GM08714 (cell line): ENCODE data around the gene HNF4A.

Source experiments
- H3K4me3 ChIP-seq: fragments of 200-500 bp; sonication (Bioruptor generic); 2 replicates; pipeline ENCODE4 v1.5.1; 2014; ENCODE audit warnings: mild to moderate bottlenecking, low read length, inconsistent platforms
- ZNF274 ChIP-seq: IDR thresholded peaks from 2 replicates; pipeline ENCODE4 v1.6.1; 2012; ENCODE audit warnings: mild to moderate bottlenecking, low read depth, low read length

Gene HNF4A

DNA sequence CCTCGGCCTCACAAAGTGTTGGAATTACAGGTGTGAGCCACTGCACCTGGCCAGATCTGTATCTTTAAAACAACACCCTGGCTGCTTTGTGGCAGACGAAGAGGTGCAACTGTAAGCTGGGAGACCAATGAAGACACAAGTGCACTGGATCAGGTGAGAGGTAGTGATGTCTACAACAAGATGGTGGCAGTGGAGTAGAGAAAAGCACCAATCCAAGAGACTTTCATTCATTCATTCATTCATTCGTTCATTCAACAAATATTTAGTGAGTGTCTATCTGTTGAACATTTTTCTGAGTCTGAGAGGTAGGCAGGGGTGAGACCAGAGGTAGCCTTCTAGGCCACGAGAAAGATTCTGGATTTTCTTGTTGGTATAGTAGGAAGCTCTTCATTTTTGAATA lies 83.3 kb downstream of the HNF4A start:
- no peak overlapping the region for H3K4me3 ChIP-seq
- no peak for TF ChIP-seq ZNF274

DNA sequence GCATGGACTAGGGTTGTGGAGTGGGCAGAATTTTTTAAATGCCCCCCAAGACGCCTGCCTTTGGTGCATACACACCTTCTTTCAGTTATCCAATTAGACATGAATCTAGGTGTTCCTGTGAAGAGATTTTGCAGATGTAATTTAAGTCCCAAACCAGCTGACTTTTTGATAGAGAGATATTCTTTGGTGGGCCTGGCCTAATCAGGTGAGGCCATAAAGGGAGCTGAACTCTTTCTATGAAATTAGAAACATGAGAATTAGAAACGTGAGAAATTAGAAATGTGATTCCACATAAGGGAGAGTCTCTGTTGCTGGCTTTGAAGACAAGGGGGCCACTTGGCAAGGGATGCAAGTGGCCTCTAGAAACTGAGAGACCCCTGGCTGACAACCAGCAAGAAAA lies 83.8 kb downstream of the HNF4A start:
- no peak for TF ChIP-seq ZNF274
- no peak overlapping the region for H3K4me3 ChIP-seq

DNA sequence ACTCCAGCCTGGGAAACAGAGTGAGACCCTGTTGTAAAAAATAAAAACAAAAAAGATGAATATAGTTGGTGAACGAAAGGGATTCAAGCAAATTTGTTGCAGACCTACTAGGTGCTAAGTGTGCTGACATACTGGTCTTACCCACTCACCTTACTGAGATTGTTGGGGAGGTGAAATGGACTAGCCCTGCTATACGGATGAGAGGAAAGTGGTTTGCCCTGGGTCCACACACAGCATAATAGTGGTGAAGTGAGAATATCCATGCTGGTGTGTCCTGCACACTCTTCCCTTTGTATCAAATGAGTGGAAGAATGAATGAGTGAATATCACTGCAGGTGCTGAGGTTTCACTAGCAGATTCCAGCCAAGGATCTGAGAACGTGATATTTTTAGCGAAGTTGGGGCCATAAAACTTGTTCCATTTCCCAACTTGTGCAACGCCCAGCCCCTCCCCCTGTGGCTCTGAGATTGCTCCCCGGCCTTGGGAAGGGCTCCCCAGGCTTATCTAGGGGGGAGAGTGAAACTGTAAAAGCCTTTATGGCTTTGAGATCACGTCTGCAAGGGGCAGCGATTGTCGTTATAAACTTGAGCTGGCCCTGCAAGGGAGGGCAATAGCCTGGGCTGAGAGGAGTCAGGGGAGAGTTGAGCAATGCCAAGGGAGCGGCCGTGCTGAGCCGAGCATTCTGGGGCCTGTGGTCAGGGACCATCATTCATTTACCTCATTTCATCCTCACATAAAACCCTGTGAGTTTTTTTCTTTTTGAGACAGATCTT lies 87.0 kb downstream of the HNF4A start:
- H3K4me3 ChIP-seq = no peak overlapping the region

DNA sequence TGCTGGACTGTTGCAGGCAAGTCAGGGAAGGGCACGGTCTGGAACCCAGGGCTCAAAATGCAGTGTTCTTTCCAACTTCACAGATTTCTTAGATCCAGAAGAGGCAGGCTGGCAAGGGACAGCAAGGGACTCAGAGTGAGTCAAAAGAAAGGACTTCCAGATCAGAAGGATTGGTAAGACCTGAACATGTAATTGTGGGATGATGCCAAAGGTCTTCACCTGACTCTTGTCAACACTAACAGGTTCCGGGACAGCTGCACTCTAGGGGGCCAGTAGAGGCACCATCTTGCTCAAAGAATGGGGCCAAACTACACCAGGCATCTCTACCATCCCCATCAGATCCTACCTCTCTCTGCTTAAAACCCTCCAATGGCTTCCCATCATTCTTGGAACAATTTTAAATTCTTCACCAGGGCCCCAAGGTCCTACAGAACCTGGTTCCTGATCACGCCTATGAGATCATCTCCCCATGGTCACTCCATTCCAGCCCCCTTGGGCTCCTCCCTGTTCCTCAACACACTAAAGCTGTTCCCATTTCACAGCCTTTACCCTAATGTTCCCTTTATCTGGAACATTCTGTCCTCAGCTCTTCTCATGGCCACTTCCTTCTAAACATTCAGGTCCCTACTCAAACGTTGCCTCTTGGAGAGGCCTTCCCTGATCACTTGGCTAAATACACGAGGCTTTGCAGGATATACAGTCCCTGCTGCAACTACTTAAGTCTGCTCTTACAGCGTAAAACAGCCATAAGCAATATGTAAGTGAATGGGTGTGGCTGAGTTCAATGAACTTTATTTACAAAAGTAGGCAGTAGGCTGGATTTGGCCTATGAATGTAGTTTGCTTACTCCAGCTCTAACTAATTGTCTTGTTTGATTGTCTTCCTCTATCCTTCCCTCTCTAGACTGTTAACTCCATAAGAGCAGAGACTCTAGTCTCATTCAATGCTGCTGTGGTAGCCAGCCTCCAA lies 90.5 kb downstream of the HNF4A start:
- H3K4me3 ChIP-seq = no peak overlapping the region
- no peak for TF ChIP-seq ZNF274

More for the DNA sequence above, 87.0 kb downstream of the HNF4A start:
- no peak for TF ChIP-seq ZNF274

DNA sequence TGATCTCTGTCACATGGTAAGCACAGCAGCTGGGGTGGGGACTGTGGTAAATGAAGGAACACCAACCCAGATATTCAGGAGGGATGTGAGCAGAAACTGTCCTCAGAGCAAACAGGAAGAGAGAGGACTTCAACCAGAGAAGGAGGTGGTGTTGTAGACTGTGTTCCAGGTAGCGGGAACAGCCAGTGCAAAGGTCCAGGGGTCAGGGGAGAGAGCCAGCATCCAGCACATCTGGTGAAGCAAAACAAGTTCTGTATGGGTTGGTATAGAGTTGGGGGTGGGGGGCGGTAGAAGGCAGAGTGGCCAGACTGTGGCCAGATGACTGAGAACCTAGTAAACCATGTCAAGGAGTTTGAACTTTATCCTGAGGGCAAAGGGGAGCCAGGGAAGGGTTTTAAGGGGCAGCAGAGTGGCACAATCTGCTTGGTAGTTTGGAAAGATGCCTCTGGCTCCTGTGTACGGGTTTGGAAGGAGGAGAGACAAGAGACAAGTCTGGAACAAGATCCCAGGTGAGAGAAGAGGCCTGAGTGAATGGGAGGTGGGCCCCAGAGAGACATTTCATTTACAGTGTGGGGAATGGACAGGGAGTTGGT lies 92.4 kb downstream of the HNF4A start:
- H3K4me3 ChIP-seq = no peak overlapping the region
- TF ChIP-seq ZNF274 = no peak

DNA sequence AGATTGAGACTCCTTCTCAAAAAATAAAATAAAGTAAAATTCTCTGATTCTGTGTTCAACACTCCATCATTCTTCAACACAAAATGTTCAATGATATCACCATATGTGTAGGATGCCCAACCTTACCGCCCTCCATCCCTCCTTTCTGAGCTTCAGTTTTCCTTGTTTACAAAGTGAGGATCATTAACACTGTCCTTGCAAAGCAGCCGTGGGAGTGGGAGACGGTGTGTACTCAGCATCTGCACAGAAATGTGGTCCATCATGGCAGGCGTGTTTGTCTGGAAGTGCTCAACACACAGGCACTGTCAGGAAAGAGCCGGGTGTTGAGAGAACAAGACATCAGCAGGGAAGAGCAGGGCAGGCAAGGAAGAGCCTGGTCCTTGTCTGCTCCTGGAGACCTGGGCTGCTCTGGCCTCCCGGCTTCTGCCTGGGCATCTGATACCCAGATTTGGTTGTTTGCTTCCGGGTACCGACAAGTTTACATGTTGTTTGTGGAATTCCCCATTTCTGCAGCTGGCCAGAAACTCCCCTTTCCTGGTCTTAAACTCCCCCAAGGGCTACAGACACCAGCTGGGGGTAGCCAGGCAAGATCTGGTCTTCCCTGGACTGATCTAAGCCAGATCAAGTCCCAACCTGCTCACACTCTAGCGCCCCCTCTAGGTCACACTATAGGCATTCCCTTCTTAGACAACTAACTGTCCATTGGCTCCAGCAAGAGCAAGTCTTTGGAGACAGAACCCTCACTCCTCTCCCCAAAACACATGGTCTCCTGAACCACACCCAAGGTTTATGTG lies 93.5 kb downstream of the HNF4A start:
- H3K4me3 ChIP-seq = no peak overlapping the region
- TF ChIP-seq ZNF274 = no peak

DNA sequence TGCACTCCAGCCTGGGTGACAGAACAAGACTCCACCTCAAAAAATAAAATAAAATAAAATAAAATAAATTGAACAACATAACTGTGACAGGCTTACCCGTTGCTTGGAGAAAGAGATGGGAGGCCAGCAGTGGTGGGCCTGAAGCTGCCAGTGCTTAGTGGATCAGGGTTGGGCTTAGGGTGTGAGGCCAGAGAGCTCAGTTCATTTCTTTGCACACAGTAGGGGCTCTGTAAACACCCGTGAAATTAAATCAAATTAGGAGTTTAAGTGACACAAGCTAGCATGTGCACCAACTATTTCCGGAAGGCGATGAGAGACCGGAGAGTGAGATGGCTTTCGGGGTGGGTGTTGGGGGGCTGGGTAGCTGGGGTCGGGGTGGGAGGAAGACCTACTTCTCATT lies 94.4 kb downstream of the HNF4A start:
- no peak overlapping the region for H3K4me3 ChIP-seq
- TF ChIP-seq ZNF274 = no peak

DNA sequence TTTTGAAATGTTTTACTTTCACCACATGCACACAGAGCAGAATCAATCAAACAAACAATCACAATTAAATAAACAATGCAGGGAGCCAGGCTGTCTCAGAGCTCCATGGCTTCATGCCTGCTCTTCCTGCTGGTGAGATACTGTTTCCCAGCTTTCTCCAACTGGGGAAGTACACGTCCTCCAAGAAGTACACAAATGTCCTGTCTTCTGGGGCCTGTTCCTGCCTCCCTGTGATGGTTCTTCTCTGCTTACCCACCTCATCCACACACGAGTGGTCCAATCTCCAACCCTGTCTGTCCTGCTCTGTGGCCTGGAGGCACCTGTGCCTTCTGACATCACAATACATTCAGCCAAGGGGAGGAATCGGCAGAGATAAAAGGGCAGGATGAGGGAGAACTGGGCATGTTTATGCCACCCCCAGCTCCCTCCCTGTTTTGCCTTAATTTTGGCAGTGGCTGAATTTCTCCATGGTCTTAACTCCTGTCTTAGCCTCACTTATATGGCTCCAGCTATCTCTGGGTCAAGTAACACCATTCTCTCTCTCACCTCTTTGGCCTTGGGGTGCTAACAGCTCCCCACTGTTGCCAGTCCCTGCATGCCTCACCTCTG lies 94.9 kb downstream of the HNF4A start:
- no peak for TF ChIP-seq ZNF274

DNA sequence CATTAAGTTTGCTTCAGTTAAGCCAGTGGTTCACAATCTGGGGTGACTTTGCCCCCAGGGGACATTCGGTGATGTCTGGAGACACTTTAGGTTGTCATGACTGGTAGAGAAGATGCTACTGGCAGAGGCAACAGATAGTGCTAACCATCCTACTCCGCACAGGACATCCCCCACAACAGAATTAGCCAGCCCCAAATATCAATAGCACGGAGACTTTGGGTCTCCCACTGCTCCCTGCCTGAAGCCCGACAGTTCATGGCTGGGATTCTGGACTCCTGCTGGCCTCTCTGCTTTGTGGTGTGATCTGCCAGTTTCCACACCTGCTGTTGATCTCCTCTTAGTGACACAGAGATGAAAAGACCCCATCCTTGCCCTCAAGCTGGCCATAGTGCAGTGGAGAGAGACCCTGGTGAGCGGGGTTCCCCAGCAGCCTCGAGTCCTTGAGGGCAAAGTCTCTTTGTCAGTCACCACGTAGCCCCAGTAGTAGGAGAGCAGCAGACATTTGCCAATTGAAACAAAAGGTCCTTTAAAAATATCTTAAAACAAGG lies 95.5 kb downstream of the HNF4A start:
- TF ChIP-seq ZNF274 = no peak
- H3K4me3 ChIP-seq = no peak overlapping the region

More for the DNA sequence above, 94.9 kb downstream of the HNF4A start:
- no peak overlapping the region for H3K4me3 ChIP-seq

DNA sequence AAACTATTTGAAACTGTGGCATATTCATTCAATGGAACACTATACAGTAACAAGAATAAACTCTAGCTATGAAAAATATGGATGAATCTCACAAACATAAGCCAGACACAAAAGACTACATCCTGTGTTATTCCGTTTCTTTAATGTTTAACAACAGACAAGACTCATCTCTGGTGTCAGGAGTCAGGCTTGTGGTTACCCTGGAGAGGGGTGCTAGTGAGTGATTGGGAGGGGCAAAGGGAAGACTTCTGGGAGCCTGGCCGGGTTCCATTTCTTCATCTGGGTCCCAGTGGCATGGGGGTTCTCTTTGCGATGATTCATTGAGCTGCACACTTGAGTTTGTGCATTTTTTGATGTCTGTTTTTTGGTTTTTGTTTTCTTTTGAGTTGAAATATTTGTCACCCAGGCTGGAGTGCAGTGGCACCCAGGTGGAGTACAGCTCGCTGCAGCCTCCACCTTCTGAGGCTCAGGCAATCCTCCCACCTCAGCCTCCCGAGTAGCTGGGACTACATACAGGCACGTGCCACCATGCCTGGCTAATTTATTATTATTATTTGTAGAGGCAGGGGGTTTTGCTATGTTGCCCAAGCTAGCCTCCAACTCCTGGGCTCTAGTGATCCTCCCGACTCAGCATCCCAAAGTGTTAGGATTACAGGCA lies 98.9 kb downstream of the HNF4A start:
- TF ChIP-seq ZNF274 = no peak
- no peak overlapping the region for H3K4me3 ChIP-seq

DNA sequence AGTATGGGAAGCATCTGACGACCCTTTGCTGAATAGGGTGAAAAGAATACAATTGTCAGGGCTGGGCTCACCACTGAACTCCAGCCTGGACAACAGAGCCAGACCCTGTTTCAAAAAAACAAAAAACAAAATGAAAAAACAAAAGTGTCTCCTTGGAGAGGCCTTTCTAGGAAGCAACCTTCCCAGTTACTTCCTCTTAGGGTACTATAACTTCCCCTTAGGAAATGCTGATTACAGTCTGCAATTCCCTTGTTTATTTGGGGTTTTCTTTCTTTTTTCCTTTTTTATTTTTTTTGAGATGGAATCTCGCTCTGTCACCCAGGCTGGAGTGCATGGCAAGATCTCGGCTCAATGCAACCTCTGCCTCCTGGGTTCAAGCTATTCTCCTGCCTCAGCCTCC lies 99.6 kb downstream of the HNF4A start:
- TF ChIP-seq ZNF274 = no peak
- H3K4me3 ChIP-seq = no peak overlapping the region

DNA sequence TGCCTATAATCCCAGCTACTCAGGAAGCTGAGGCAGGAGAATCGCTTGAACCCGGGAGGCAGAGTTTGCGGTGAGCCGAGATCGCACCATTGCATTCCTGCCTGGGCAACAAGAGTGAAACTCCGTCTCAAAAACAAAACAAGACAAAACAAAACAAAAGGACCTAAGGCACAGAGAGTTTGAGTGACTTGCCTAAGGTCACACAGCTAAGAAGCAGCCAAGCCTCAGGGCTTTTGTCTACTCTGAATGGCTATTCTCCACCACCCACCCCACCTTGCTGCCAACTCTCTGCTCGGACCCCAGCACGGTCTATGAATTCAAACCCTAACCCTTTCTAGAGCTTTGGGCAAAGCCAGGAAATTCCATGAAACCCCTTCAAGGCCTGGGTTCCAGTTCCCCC lies 101.1 kb downstream of the HNF4A start:
- no peak for TF ChIP-seq ZNF274
- H3K4me3 ChIP-seq = no peak overlapping the region

DNA sequence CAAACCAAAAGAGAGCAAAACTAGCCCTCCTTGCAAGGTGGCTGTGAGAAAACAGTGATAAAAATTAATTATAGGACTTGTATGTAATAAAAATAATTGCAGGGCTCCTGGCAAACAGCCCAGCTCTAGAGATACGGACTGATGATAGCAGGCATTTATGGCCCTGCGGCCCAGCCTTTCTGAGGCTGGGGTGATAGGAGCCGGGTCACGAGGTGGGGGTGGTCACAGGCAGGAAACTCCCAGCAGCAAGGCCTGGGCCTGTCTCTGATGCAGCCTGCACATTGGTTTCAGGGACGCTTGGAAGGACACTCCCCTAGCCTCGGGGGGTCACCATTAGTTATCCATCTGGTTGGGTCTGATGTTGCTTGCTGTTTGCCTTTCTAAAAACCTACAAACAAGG lies 101.5 kb downstream of the HNF4A start:
- no peak for TF ChIP-seq ZNF274

More for the DNA sequence above, 101.5 kb downstream of the HNF4A start:
- H3K4me3 ChIP-seq = no peak overlapping the region
